ENCODE results near the gene STMND1. TPM values are rescaled to one million over a fixed set of nuclear protein-coding genes. Genes with fewer than 3 reads are reported as not detected.
"Not testable (repeated sequence)": the region's sequence is repeated elsewhere in the genome, so short reads cannot be mapped to it uniquely, and the experiment has no call there.

The STMND1 gene
- polyA plus RNA-seq, 2 donors = 0.53 TPM; not detected in 1

DNA sequence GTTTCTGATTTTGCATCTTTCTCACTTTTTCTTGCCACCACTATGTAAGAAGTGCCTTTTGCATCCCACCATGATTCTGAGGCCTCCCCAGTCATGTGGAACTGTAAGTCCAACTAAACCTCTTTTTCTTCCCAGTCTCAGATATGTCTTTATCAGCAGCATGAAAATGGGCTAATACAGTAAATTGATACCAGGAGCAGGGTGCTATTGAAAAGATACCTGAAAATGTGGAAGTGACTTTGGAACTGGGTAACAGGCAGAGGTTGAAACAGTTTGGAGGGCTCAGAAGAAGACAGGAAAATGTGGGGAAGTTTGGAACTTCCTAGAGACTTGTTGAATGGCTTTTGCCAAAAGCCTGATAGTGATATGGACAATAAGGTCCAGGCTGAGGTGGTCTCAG, 32.9 kb upstream of the STMND1 start:
- H3K27ac ChIP-seq (ENCODE audit: low read depth in 2 of 2, low read length in 1 of 2); H3K4me1 ChIP-seq (ENCODE audit: control insufficient read depth in 2 of 2, insufficient read depth in 2 of 2, low read length in 1 of 2): not testable (repeated sequence)

DNA sequence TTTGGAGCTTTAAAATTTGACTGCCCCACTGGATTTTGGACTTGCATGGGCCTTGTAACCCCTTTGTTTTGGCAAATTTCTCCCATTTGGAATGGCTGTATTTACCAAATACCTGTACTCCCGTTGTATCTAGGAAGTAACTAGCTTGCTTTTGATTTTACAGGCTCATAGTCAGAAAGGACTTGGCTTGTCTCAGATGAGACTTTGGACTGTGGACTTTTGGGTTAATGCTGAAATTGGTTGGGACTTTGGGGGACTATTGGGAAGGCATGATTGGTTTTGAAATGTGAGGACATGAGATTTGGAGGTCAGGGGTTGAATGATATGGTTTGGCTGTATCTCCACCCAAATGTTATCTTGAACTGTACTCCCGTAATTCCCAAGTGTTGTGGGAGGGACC, 31.4 kb upstream of the STMND1 start:
- not testable (repeated sequence) for H3K27me3 ChIP-seq (ENCODE audit: control insufficient read depth in 1 of 2, insufficient read depth in 2 of 2, low read length in 2 of 2); H3K4me1 ChIP-seq (ENCODE audit: control insufficient read depth in 2 of 2, insufficient read depth in 2 of 2, low read length in 1 of 2); H3K9me3 ChIP-seq (ENCODE audit: control insufficient read depth in 2 of 2, insufficient read depth in 1 of 2, low read depth in 1 of 2, low read length in 1 of 2); H3K4me3 ChIP-seq (ENCODE audit: low read depth in 1 of 2, low read length in 2 of 2); H3K36me3 ChIP-seq (ENCODE audit: control insufficient read depth in 2 of 2, insufficient read depth in 2 of 2, low read length in 1 of 2); H3K27ac ChIP-seq (ENCODE audit: low read depth in 2 of 2, low read length in 1 of 2)
- WGBS, 2 donors = 80 to 85% methylated on average over 2 of the region's 2 CpGs

More for the DNA sequence above, 32.9 kb upstream of the STMND1 start:
- not testable (repeated sequence) for H3K36me3 ChIP-seq (ENCODE audit: control insufficient read depth in 2 of 2, insufficient read depth in 2 of 2, low read length in 1 of 2); H3K27me3 ChIP-seq (ENCODE audit: control insufficient read depth in 1 of 2, insufficient read depth in 2 of 2, low read length in 2 of 2); H3K9me3 ChIP-seq (ENCODE audit: control insufficient read depth in 2 of 2, insufficient read depth in 1 of 2, low read depth in 1 of 2, low read length in 1 of 2); H3K4me3 ChIP-seq (ENCODE audit: low read depth in 1 of 2, low read length in 2 of 2)

DNA sequence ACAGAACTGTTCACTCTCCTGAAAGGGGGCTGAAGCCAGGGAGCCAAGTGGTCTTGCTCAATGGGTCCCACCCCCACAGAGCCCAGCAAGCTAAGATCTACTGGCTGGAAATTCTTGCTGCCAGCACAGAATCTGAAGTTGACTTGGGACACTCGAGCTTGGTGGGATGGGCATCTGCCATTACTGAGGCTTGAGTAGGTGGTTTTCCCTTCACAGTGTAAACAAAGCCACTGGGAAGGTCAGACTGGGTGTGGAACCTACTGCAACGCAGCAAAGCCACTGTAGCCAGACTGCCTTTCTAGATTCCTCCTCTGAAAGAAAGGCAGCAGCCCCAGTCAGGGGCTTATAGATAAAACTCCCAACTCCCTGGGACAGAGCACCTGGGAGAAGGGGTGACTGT, 28.3 kb upstream of the STMND1 start:
- H3K9me3 ChIP-seq (ENCODE audit: control insufficient read depth in 2 of 2, insufficient read depth in 1 of 2, low read depth in 1 of 2, low read length in 1 of 2); H3K4me1 ChIP-seq (ENCODE audit: control insufficient read depth in 2 of 2, insufficient read depth in 2 of 2, low read length in 1 of 2); H3K27ac ChIP-seq (ENCODE audit: low read depth in 2 of 2, low read length in 1 of 2); H3K27me3 ChIP-seq (ENCODE audit: control insufficient read depth in 1 of 2, insufficient read depth in 2 of 2, low read length in 2 of 2); H3K4me3 ChIP-seq (ENCODE audit: low read depth in 1 of 2, low read length in 2 of 2); H3K36me3 ChIP-seq (ENCODE audit: control insufficient read depth in 2 of 2, insufficient read depth in 2 of 2, low read length in 1 of 2): not testable (repeated sequence)
- 62% methylated on average over 2 of the region's 2 CpGs for WGBS, 2 donors

DNA sequence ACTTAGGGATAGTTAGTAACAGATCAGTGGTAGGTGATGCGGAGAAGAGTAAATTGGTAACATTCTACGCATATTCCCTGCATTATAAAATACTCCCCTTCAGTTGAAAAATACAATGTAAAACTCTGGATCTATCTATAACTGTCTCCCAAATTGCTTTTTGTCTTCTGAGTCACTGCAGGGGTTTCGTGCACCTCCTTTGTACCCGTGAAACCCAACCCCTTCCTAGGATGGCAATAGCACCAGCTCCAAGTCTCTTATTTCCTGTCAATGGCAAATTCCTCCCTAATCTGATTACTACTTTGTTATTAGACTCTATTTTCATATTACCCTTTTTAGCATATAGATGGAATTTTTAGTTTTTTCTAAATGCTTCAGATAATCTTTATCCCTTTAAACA, 20.6 kb upstream of the STMND1 start:
- Histone ChIP-seq H3K27ac (ENCODE audit: low read depth in 2 of 2, low read length in 1 of 2) (no peak overlapping the region), H3K4me1 (ENCODE audit: control insufficient read depth in 2 of 2, insufficient read depth in 2 of 2, low read length in 1 of 2) (no peaks in the 10 kb centered on the region), H3K4me3 (ENCODE audit: low read depth in 1 of 2, low read length in 2 of 2) (no peak overlapping the region), H3K27me3 (ENCODE audit: control insufficient read depth in 1 of 2, insufficient read depth in 2 of 2, low read length in 2 of 2) (no peaks in the 10 kb centered on the region), H3K9me3 (ENCODE audit: control insufficient read depth in 2 of 2, insufficient read depth in 1 of 2, low read depth in 1 of 2, low read length in 1 of 2) (no peaks in the 10 kb centered on the region), H3K36me3 (ENCODE audit: control insufficient read depth in 2 of 2, insufficient read depth in 2 of 2, low read length in 1 of 2) (no peaks in the 10 kb centered on the region)
- 79 to 84% methylated on average over 4 of the region's 4 CpGs for WGBS, 2 donors

DNA sequence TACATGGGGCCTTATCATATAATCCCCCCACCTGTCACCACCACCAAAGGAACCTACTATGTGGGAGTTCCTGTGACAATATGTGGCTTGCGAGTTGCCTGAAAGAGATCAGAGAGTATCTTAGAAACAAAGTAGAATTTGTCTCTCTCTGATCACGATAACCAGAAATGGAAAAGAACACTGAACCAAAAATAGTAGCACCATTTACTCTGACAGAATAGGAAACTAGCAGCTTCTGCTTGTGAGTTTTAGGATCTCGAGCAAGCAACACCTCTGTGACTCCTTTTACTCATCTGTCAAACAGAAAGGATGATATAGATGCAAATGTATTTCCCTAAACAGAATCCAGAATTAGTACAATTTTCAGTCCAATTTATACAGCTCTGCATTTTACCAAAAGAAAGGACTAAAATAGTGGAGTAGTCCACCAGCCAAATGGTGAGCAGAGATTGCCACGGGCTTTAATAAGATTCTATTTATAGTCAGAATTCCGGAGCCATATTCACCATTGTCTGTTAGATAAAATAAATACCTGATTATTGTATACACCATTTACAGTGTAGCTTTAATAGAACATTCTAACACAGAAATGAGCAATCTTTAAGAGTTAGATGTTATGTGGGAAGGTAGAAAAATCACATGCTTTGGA, 19.9 kb upstream of the STMND1 start:
- H3K4me1 ChIP-seq (ENCODE audit: control insufficient read depth in 2 of 2, insufficient read depth in 2 of 2, low read length in 1 of 2) = no peaks in the 10 kb centered on the region
- 63 to 73% methylated on average over 5 of the region's 5 CpGs for WGBS, 2 donors
- H3K27ac ChIP-seq (ENCODE audit: low read depth in 2 of 2, low read length in 1 of 2) = no peak overlapping the region
- H3K9me3 ChIP-seq (ENCODE audit: control insufficient read depth in 2 of 2, insufficient read depth in 1 of 2, low read depth in 1 of 2, low read length in 1 of 2) = no peaks in the 10 kb centered on the region
- no peak overlapping the region for H3K4me3 ChIP-seq (ENCODE audit: low read depth in 1 of 2, low read length in 2 of 2)
- no peaks in the 10 kb centered on the region for H3K36me3 ChIP-seq (ENCODE audit: control insufficient read depth in 2 of 2, insufficient read depth in 2 of 2, low read length in 1 of 2)
- no peaks in the 10 kb centered on the region for H3K27me3 ChIP-seq (ENCODE audit: control insufficient read depth in 1 of 2, insufficient read depth in 2 of 2, low read length in 2 of 2)

DNA sequence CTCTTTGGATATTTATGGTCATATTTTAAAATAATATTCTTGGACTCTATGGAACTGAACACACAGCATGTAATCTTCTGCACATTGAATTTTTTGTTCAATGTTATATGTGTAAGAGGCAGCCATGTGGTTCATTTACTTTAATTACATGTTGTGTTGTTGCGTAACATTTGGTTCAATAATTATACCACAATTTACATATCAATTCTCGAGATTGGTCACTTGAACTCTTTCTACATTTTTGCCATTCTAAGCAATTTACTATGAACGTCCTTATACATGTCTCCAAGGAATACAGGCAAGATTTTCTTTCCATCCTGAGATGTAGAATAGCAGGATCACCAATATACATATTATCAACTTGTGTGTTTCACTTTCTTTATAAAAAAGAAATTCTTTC, 18.5 kb upstream of the STMND1 start:
- no peaks in the 10 kb centered on the region for H3K9me3 ChIP-seq (ENCODE audit: control insufficient read depth in 2 of 2, insufficient read depth in 1 of 2, low read depth in 1 of 2, low read length in 1 of 2)
- no peak overlapping the region for H3K27ac ChIP-seq (ENCODE audit: low read depth in 2 of 2, low read length in 1 of 2)
- H3K36me3 ChIP-seq (ENCODE audit: control insufficient read depth in 2 of 2, insufficient read depth in 2 of 2, low read length in 1 of 2) = no peaks in the 10 kb centered on the region
- H3K4me1 ChIP-seq (ENCODE audit: control insufficient read depth in 2 of 2, insufficient read depth in 2 of 2, low read length in 1 of 2) = no peaks in the 10 kb centered on the region
- 87% methylated on average over 3 of the region's 3 CpGs for WGBS, 2 donors
- H3K4me3 ChIP-seq (ENCODE audit: low read depth in 1 of 2, low read length in 2 of 2) = no peak overlapping the region
- H3K27me3 ChIP-seq (ENCODE audit: control insufficient read depth in 1 of 2, insufficient read depth in 2 of 2, low read length in 2 of 2) = no peaks in the 10 kb centered on the region

DNA sequence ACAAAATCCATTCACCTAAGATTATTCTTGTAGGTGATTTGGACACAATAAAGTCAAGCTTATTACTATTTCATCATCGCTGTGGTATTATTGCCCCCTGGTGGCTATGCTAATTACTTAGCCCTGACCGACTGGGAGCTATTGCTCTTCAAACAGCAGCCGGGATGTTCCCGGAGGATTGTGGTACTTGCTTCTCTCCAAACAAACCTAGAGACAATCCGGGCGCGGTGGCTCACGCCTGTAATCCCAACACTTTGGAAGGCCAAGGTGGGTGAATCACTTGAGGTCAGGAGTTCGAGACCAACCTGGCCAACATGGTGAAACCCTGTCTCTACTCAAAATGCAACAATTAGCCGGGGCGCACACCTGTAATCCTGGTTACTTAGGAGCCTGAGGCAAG, 15.4 kb upstream of the STMND1 start:
- Histone ChIP-seq H3K4me1 (ENCODE audit: control insufficient read depth in 2 of 2, insufficient read depth in 2 of 2, low read length in 1 of 2) (no peaks in the 10 kb centered on the region), H3K36me3 (ENCODE audit: control insufficient read depth in 2 of 2, insufficient read depth in 2 of 2, low read length in 1 of 2) (no peaks in the 10 kb centered on the region), H3K9me3 (ENCODE audit: control insufficient read depth in 2 of 2, insufficient read depth in 1 of 2, low read depth in 1 of 2, low read length in 1 of 2) (no peaks in the 10 kb centered on the region), H3K27me3 (ENCODE audit: control insufficient read depth in 1 of 2, insufficient read depth in 2 of 2, low read length in 2 of 2) (no peaks in the 10 kb centered on the region), H3K4me3 (ENCODE audit: low read depth in 1 of 2, low read length in 2 of 2) (no peak overlapping the region), H3K27ac (ENCODE audit: low read depth in 2 of 2, low read length in 1 of 2) (no peak overlapping the region)
- WGBS, 2 donors = 21 to 33% methylated on average over 11 of the region's 11 CpGs

DNA sequence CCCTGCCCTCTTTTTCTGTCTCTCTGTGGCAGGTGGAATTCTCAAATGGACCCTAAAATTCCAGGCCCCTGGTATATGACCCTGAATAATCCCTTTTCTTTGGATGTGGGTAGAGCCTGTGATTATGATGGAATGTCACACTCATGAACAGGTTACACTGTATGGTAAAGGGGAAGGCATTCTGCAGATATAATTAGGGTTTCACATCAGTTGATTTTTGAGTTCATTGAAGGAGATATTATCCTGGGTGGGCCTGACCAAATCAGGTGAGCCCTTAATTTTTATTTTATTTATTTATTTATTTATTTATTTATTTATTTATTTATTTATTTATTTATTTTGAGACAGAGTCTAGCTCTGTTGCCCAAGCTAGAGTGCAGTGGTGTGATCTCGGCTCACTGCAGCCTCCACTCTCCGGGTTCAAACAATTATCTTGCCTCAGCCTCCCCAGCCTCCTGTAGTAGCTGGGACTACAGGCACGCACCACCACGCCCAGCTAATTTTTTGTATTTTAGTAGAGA, 13.7 kb upstream of the STMND1 start:
- H3K4me3 ChIP-seq (ENCODE audit: low read depth in 1 of 2, low read length in 2 of 2) = no peak overlapping the region
- WGBS, 2 donors = 93 to 94% methylated on average over 4 of the region's 4 CpGs
- H3K36me3 ChIP-seq (ENCODE audit: control insufficient read depth in 2 of 2, insufficient read depth in 2 of 2, low read length in 1 of 2) = no peaks in the 10 kb centered on the region
- no peaks in the 10 kb centered on the region for H3K27me3 ChIP-seq (ENCODE audit: control insufficient read depth in 1 of 2, insufficient read depth in 2 of 2, low read length in 2 of 2)
- no peak overlapping the region for H3K27ac ChIP-seq (ENCODE audit: low read depth in 2 of 2, low read length in 1 of 2)
- H3K4me1 ChIP-seq (ENCODE audit: control insufficient read depth in 2 of 2, insufficient read depth in 2 of 2, low read length in 1 of 2) = no peaks in the 10 kb centered on the region
- no peaks in the 10 kb centered on the region for H3K9me3 ChIP-seq (ENCODE audit: control insufficient read depth in 2 of 2, insufficient read depth in 1 of 2, low read depth in 1 of 2, low read length in 1 of 2)

DNA sequence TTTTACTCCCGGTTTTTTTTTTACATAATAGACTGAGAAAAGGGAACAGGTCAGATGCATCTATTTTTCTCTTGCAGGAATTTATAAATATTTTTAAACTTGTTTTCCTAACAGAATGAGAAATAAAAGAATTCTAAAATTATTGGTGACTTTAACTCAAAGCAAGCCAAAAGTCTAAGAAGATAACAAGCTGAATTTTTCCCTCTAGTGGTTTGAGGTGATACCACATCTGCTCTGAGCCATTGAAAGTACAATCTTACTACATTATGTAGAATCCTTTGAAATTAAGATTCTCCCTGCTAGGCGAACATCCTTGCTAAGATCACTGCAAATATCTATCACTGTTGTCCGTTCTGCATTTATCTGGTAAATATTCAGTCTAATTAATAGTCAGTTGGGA, 10.7 kb upstream of the STMND1 start:
- H3K4me3 ChIP-seq (ENCODE audit: low read depth in 1 of 2, low read length in 2 of 2) = no peak overlapping the region
- no peaks in the 10 kb centered on the region for H3K27me3 ChIP-seq (ENCODE audit: control insufficient read depth in 1 of 2, insufficient read depth in 2 of 2, low read length in 2 of 2)
- H3K9me3 ChIP-seq (ENCODE audit: control insufficient read depth in 2 of 2, insufficient read depth in 1 of 2, low read depth in 1 of 2, low read length in 1 of 2) = no peaks in the 10 kb centered on the region
- 77 to 83% methylated on average over 3 of the region's 3 CpGs for WGBS, 2 donors
- H3K4me1 ChIP-seq (ENCODE audit: control insufficient read depth in 2 of 2, insufficient read depth in 2 of 2, low read length in 1 of 2) = no peaks in the 10 kb centered on the region
- H3K27ac ChIP-seq (ENCODE audit: low read depth in 2 of 2, low read length in 1 of 2) = no peak overlapping the region
- H3K36me3 ChIP-seq (ENCODE audit: control insufficient read depth in 2 of 2, insufficient read depth in 2 of 2, low read length in 1 of 2) = no peaks in the 10 kb centered on the region

DNA sequence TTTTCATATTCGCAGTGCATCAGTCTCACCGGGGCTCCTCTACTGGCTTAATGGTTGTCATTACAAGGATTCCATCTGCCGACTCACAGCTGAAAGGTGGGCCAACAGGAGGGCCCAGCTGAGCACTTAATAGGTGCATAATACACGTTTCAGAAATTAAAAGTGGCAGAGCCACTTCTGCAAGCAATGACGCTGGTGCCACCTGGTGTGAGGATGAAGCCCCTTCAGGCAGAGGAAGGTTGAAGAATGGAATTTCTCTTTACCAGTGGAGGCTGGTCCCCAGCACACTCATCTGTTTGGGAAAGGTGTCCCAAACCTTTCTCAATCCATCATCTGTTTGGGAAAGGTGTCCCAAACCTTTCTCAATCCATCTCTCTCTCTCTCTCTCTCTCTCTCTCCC, 8.2 kb upstream of the STMND1 start:
- H3K4me1 ChIP-seq (ENCODE audit: control insufficient read depth in 2 of 2, insufficient read depth in 2 of 2, low read length in 1 of 2) = no peaks in the 10 kb centered on the region
- H3K9me3 ChIP-seq (ENCODE audit: control insufficient read depth in 2 of 2, insufficient read depth in 1 of 2, low read depth in 1 of 2, low read length in 1 of 2) = no peaks in the 10 kb centered on the region
- WGBS, 2 donors = 49 to 56% methylated on average over 5 of the region's 5 CpGs
- no peak overlapping the region for H3K4me3 ChIP-seq (ENCODE audit: low read depth in 1 of 2, low read length in 2 of 2)
- no peaks in the 10 kb centered on the region for H3K36me3 ChIP-seq (ENCODE audit: control insufficient read depth in 2 of 2, insufficient read depth in 2 of 2, low read length in 1 of 2)
- H3K27ac ChIP-seq (ENCODE audit: low read depth in 2 of 2, low read length in 1 of 2) = no peak overlapping the region
- no peaks in the 10 kb centered on the region for H3K27me3 ChIP-seq (ENCODE audit: control insufficient read depth in 1 of 2, insufficient read depth in 2 of 2, low read length in 2 of 2)
